B cell (primary cell): ENCODE measurements around the gene SETD6. TPM values are rescaled to one million over a fixed set of nuclear protein-coding genes. Genes with fewer than 3 reads are reported as not detected.

Experiments
- ATAC-seq: fragments of 200-7000 bp; cut with Tn5 transposase; one replicate; pipeline ENCODE4 v1.10.0; 2021; ENCODE audit warnings: low read depth, mild to moderate bottlenecking, moderate number of reproducible peaks, moderate library complexity
- CTCF ChIA-PET: fragments of 350-600 bp; sonication (Branson Sonifier 250); formaldehyde crosslinking; loops from one replicate; lab custom pipeline; 2021; ENCODE audit warnings: antibody characterized with exemption, inconsistent platforms; lab: Charles Lee
- POLR2A ChIA-PET: fragments of 350-600 bp; sonication (Branson Sonifier 250); formaldehyde crosslinking; loops from one replicate; lab custom pipeline; 2021; ENCODE audit warnings: antibody characterized with exemption; lab: Charles Lee
- DNase-seq: peaks from one replicate; pipeline ENCODE4 v3.0.0; 2013
- H2AFZ ChIP-seq: 2 replicates; pipeline ENCODE4 v1.6.1; 2012; ENCODE audit warnings: mild to moderate bottlenecking, low read depth, low read length; ENCODE audit not compliant: insufficient read depth, poor library complexity, severe bottlenecking
- H3K27ac ChIP-seq, 2 donors: 1 replicate in 1 of 2; 2 replicates in 1 of 2; pipeline ENCODE4 v1.5.1; 2012 to 2013; ENCODE audit warnings: low read length in 2 of 2, mild to moderate bottlenecking in 2 of 2, moderate library complexity in 1 of 2
- H3K27me3 ChIP-seq, 4 experiments: fragments of 200-600 bp in 1 of 4; sonication (generic) in 1 of 4; replicated peaks in 1 of 4; 1 replicate in 2 of 4; 2 replicates in 2 of 4; pipeline versions ENCODE4 v1.6.1 to v1.7.0; 2013 to 2016; ENCODE audit warnings: low read length in 3 of 4, mild to moderate bottlenecking in 2 of 4, mixed read lengths in 1 of 4, moderate library complexity in 1 of 4; ENCODE audit not compliant: insufficient read depth in 4 of 4, control insufficient read depth in 3 of 4; ENCODE audit errors: control extremely low read depth in 1 of 4
- H3K36me3 ChIP-seq, 2 experiments: replicated peaks in 1 of 2; 1 replicate in 1 of 2; 2 replicates in 1 of 2; pipeline versions ENCODE4 v1.6.1 to v1.7.1; 2013; ENCODE audit warnings: low read length in 1 of 2; ENCODE audit not compliant: insufficient read depth in 2 of 2, control insufficient read depth in 1 of 2; ENCODE audit errors: control extremely low read depth in 1 of 2, extremely low read depth in 1 of 2
- H3K4me1 ChIP-seq, 2 donors: fragments of 200-600 bp in 1 of 2; sonication (generic) in 1 of 2; 1 replicate in 1 of 2; 2 replicates in 1 of 2; pipeline versions ENCODE4 v1.5.1 to v1.6.1; 2013 to 2017; ENCODE audit warnings: low read length in 2 of 2; ENCODE audit not compliant: control insufficient read depth in 2 of 2, insufficient read depth in 2 of 2
- H3K4me2 ChIP-seq: replicated peaks from 2 replicates; pipeline ENCODE3; 2012; ENCODE audit warnings: mild to moderate bottlenecking, low read depth, low read length; ENCODE audit not compliant: poor library complexity, severe bottlenecking
- H3K4me3 ChIP-seq, 5 experiments: fragments of 200-600 bp in 1 of 5; sonication (generic) in 1 of 5; 1 replicate in 3 of 5; 2 replicates in 2 of 5; pipeline versions ENCODE4 v1.5.1 to v1.7.0; 2011 to 2016; ENCODE audit warnings: low read length in 4 of 5, mild to moderate bottlenecking in 4 of 5, low read depth in 2 of 5, control low read depth in 1 of 5, moderate library complexity in 1 of 5; ENCODE audit not compliant: insufficient read depth in 1 of 5; ENCODE audit errors: control extremely low read depth in 1 of 5, extremely low read depth in 1 of 5
- H3K79me2 ChIP-seq: fragments of 200-600 bp; sonication (generic); one replicate; pipeline ENCODE4 v1.6.0; 2016; ENCODE audit warnings: low read length; ENCODE audit not compliant: control insufficient read depth, insufficient read depth
- H3K9ac ChIP-seq: fragments of 200-600 bp; sonication (generic); 2 replicates; pipeline ENCODE4 v1.6.1; 2017; ENCODE audit warnings: mild to moderate bottlenecking, low read length, moderate library complexity
- H3K9me3 ChIP-seq, 3 donors: one replicate each; pipeline versions ENCODE4 v1.6.1 to v1.7.1; 2013; ENCODE audit warnings: low read length in 2 of 3; ENCODE audit not compliant: control insufficient read depth in 2 of 3, insufficient read depth in 1 of 3; ENCODE audit errors: control extremely low read depth in 1 of 3
- H4K20me1 ChIP-seq: 2 replicates; pipeline ENCODE4 v1.6.0; 2012; ENCODE audit warnings: mild to moderate bottlenecking, low read length; ENCODE audit not compliant: insufficient read depth, control insufficient read depth, poor library complexity, severe bottlenecking
- H3K27ac Mint-ChIP-seq: one replicate; pipeline ENCODE4 v1.8.0; 2021; ENCODE audit warnings: mixed read lengths
- H3K27me3 Mint-ChIP-seq: one replicate; pipeline ENCODE4 v1.8.0; 2021; ENCODE audit warnings: mixed read lengths
- H3K4me1 Mint-ChIP-seq: one replicate; pipeline ENCODE4 v1.8.0; 2021; ENCODE audit warnings: mixed read lengths
- H3K4me3 Mint-ChIP-seq: one replicate; pipeline ENCODE4 v1.8.0; 2021; ENCODE audit warnings: mixed read lengths
- H3K9me3 Mint-ChIP-seq: one replicate; pipeline ENCODE4 v1.8.0; 2022; ENCODE audit warnings: mixed read lengths; ENCODE audit not compliant: insufficient read depth
- CTCF ChIP-seq: fragments of 200-600 bp; IDR thresholded peaks from one replicate; pipeline ENCODE4 v1.8.0; 2022; ENCODE audit warnings: antibody characterized with exemption, mild to moderate bottlenecking
- EZH2 ChIP-seq: IDR thresholded peaks from 2 replicates; pipeline ENCODE4 v1.6.1; 2012; ENCODE audit warnings: borderline replicate concordance, low read depth, mild to moderate bottlenecking, moderate library complexity, low read length; ENCODE audit not compliant: insufficient read depth, poor library complexity, severe bottlenecking
- WGBS: methylation state at CpG from one replicate; pipeline ENCODE4 v1.1.5; 2013; ENCODE audit warnings: missing lambda C conversion rate; ENCODE audit not compliant: insufficient coverage; 5-methylcytosine and 5-hydroxymethylcytosine counted together
- intact Hi-C: fragments of 100-400 bp; cut with micrococcal nuclease; formaldehyde crosslinking; loops from one replicate; pipeline ENCODE4 v1.10.0; 2022
- polyA plus RNA-seq: library from polyadenylated mRNA; depleted of rRNA; stranded (reverse); fragments of >200 nt; gene quantifications from 2 replicates; pipeline ENCODE4 v1.2.3, GENCODE V29; 2012
- total RNA-seq, 2 donors: library from RNA; stranded (reverse); fragments of 120-200 nt in 1 of 2; gene quantifications; 1 replicate in 1 of 2; 2 replicates in 1 of 2; pipeline versions ENCODE4 v1.2.3 to v1.2.4, GENCODE V29; 2013 to 2022

The SETD6 gene
- total and polyA plus RNA-seq, 2 donors (not counting 1 experiment from before 2014, with no cell fraction given), result 24.2 to 37.4 TPM

GRCh38 chr16:58499615-58500351 is 15.5 kb upstream of the SETD6 start, which contains the start of gene NDRG4:
Gene NDRG4 (plus strand): TSS chr16:58500143. CDS start chr16:58500249, 106 bp downstream.
- H3K27me3 ChIP-seq, result peaks cover 0 to 47% (median 17%) of the 10 kb centered on the region in 4 experiments
- peak within 1 kb of the TSS; percentile 89 for H3K4me3 Mint-ChIP-seq
- POLR2A ChIA-PET, result no interaction called here
- DNase-seq, result peak; percentile 58
- WGBS, result 37% methylated on average over 21 of the region's 24 CpGs
- H3K27me3 Mint-ChIP-seq, result peaks cover 23% of the 10 kb centered on the region
- H3K4me3 ChIP-seq, result peak within 1 kb of the TSS in 4 of 5 experiments; percentile 55 to 73 (median 58)
- H4K20me1 ChIP-seq, result no peaks in the 10 kb centered on the region
- peak within 1 kb of the TSS; percentile 98 for H3K4me2 ChIP-seq
- no peaks in the 10 kb centered on the region for H3K36me3 ChIP-seq
- peak within 1 kb of the TSS; percentile 7 for H3K27ac Mint-ChIP-seq
- CTCF ChIA-PET, result interaction anchor here (0.6 to 1.1 kb wide), 4 partner anchors 11 to 164 kb away, joined by 3 to 4 read pairs (median 3); no protein-coding TSS in a partner anchor
- peak; percentile 81 for ATAC-seq
- intact Hi-C loops, result no loop called here
- TF ChIP-seq EZH2 (no peak), CTCF (no peak)
- no peak within 1 kb of the TSS for H3K27ac ChIP-seq
- peaks cover 30% of the 10 kb centered on the region for H3K4me1 Mint-ChIP-seq
- no peaks in the 10 kb centered on the region for H3K9me3 Mint-ChIP-seq
- H3K9ac ChIP-seq, result peak within 1 kb of the TSS; percentile 71
- H2AFZ ChIP-seq, result peak within 1 kb of the TSS; percentile 75
- peaks cover 23 to 33% of the 10 kb centered on the region in 2 donors for H3K4me1 ChIP-seq
- H3K9me3 ChIP-seq, result peaks cover 0 to 12% (median 0%) of the 10 kb centered on the region in 3 donors
- H3K79me2 ChIP-seq, result no peaks in the 10 kb centered on the region
